ENCODE measurements around the gene BPIFB3.

Gene BPIFB3

GRCh38 chr20:33015700-33016580 is 37.8 kb upstream of the BPIFB3 start:
- DNase-seq = no peak

DNA sequence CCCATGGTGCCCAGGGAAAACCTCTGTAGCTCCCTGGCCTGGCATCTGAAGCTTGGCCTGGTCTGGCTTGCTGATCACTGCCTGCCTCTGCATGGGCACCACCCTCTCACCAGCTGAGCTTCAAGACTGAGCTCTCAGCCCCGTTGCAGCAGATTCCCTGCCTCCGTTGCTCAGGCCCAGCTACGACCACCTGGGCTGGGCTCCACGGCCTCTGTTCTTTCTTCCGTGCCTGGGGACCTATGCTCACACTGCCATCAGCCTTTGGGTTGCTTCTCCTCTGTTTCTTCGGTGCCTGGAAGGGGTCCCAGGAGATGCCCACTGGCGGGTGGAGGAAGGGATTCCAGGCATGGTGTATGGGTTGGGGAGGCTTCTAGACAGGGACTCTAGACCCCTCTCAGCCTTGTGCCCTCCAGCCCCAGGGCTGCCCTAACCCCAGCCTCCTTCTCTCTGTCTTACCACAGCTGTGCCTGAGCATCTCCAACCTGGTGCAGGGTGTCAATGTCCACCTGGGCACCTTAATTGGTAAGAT is 37.1 kb upstream of the BPIFB3 start:
- no peak for DNase-seq

DNA sequence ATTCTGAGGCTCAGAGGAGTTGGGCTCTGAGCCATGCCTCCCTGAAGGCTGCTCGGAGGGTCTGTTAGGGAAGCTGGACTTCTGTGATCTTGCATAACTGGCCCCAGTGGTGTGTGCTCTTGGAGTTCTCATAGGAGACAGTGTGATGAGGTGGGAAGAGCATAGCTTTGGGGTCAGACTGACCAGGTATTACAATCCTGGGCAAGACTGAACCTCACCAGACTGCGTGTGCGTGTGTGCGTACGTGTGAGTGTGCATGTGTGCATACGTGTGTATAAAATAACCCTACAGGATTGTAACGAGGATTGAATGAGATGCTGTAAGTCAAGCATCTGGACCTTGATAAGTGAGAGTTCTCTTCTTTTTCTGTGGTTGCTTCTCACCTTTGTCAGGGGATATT is 36.2 kb upstream of the BPIFB3 start:
- no peak for DNase-seq

- DNase-seq = no peak
Observed at GRCh38 chr20:33018169-33018931, 35.4 kb upstream of the BPIFB3 start.

DNA sequence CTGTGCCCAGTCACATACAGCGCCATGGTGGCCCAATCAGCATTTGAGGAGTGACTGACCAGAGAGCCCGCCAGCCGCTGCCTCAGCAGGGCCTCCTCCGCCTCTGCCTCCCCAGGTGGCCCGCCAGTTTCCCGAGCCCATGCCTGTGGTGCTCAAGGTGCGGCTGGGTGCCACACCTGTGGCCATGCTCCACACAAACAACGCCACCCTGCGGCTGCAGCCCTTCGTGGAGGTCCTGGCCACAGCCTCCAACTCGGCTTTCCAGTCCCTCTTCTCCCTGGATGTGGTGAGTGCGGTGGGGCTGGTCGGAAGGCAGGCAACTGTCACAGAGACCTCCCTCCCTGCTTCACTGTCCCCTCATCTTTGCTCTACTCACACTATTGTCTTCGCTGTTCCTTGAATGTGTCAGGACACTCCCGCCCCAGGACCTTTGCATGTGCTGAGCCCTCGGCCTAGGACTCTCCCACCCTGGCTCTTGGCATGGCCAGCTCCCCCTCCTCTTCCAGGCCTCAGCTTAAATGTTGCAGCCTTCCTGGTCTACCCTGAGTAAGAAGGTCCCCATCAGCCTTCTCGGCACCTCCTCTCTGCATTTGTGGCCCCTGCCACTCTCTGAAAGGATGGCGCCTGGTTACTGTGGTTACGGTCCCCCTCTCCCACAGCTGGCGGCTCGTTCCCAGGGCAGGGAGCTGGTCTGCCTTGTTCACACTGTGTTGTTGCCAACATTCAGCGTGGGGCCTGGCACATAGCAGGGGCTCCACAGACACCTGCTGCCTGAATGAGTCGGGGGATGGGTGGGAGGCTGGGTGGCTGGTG is 34.0 kb upstream of the BPIFB3 start:
- DNase-seq = no peak

- DNase-seq = no peak
Observed at GRCh38 chr20:33020278-33021161, 33.2 kb upstream of the BPIFB3 start.

DNA sequence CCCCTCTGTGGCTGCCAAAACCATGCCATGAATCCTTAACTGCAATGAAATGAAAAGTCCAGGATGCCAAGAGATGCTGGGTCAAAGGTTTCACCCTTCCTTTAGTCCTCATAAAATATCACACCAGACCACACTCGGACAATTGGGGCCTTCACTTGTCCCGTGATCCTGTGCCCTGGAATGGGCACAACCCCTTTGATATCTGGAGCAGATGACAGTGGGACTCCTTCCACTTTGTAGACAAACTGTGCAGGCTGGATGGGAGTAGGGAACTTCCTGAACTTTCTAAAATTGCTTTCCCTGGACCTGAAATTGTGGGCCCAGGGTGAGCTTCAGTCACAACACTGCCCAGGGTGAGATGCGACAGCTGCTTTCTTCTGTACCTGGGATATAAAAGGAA is 31.8 kb upstream of the BPIFB3 start:
- no peak for DNase-seq

GRCh38 chr20:33022289-33022688 is 31.4 kb upstream of the BPIFB3 start:
- DNase-seq = no peak

GRCh38 chr20:33022694-33023438 is 30.8 kb upstream of the BPIFB3 start:
- no peak for DNase-seq

DNA sequence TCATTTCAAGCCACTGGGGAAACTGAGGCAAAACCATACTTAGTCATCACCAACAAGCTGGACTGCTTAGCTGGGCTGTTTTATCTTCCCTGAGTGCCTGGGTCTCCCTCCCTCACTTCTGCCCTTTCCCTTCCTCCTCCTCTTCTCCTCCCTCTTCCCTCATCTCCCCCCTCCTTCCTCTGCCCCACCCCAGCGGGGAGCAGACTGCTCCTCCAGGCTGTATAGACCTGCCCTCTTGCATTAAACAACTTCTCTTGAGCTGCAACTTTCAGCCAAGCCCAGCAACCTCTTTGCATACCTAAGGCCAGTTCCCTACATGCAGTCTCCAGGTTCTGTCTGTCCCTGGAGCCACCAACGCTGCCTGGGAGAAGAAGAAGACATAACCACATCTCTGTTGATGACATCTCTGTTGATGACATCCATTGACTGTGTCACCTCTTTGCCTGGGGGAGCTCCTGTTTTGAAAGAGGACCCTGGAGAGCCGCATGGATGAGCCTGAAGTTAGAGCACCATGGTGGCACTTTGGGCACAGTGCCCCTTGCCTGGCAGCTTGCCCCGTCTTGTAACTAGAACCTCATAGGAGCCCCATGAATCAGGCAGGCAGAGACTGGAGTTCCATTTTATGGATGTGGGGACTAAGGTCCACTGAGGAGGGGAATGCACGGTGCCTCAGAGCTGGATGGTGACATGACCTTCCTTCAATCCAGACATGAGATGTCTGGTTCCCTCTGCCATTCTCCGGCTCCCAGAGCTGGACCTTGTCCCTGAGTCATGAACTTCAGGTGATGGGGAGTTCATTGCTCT is 30.1 kb upstream of the BPIFB3 start:
- DNase-seq = no peak

- DNase-seq = no peak
Observed at GRCh38 chr20:33024243-33024560, 29.5 kb upstream of the BPIFB3 start.

- DNase-seq = no peak
Observed at GRCh38 chr20:33024609-33025317, 28.9 kb upstream of the BPIFB3 start.

- DNase-seq = no peak
Observed at GRCh38 chr20:33025318-33025876, 28.3 kb upstream of the BPIFB3 start.

DNA sequence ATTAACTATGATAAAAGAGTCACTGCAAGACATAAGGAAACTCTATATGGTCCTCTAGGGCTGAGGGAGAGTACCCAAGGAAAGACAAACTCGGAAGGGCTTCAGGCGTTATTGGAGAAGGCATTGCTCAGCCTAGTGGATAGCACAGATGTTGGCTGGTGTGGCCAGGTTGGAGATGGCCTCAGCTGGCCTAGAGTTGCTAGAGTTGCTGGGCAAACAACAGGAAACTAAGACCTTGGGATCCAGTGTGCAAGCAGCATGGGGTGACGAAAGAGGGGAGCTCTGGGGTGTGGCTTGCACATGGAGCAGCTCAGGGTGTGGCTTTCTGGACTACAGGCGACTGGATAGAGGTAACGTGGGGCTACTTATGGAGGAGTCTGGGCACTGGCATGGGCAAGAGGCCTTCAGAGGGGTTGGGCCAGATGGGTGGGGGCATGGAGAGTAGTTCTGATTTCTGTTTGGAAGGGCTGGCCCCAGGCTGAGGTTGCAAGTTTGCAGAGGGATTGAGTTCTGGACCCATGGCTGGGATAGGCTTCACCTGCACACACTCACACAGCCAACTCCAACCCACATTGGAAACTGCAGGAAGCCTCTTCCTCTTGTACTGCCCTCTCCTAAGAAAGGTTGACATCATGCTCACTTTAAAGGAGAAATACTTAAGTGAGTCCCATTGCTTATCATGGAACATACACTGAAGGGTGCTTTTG is 27.5 kb upstream of the BPIFB3 start:
- no peak for DNase-seq

DNA sequence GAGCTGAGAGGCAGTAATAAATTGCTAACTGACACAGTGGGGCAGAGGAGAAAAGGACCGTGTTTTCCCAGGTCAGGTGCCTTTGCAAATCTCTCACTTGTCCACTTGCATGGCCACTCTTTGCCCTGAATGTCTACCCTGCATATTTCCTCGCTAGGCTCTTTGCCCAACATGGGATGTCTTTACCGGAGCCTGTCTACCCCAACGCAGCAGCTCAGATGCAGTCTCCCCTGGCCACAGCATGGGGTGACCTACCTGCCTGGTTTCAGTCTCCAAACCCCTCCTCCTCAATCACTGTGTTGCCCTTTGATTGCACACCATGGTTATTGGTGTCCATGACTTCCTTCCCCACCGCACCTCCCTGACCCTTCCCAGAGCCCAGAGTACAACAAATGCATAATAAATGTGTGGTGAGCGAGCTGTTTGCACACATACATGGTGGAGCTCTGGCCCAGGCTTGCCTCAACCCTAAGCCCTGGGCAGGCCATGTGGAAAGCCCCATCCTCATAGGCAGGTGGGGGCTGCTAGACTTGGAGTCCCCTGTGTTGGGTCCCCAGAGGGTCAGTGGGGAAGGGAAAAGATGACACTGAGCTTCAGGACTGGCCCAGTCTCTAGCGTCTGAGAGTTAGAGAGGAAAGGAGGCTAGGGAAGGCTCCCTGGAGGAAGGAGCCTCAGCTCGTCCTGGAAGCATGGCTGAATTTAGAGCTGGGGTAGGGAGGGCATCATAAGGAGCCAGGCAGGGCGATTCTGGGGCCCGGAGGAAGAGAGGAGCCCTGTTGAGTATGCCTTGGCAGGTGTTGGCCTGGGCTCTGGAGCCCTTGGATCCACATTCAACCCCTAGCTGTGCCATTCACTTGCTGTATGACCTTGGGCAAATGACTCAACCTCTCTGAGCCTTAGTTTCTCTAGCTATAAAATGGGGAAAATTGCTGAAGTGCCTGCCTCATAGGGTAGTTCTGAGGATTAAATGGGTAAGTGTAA is 26.6 kb upstream of the BPIFB3 start:
- no peak for DNase-seq

- no peak for DNase-seq
Observed at GRCh38 chr20:33027769-33028751, 25.6 kb upstream of the BPIFB3 start.
